PC-3 (cell line): ENCODE measurements around the gene RAB3C.

Experiments
- EZH2 ChIP-seq: fragments of 300-600 bp; sonication (generic); IDR thresholded peaks from one replicate; pipeline ENCODE4 v1.6.1; 2017; ENCODE audit warnings: antibody characterized with exemption, mild to moderate bottlenecking, low read length; ENCODE audit not compliant: unreplicated experiment
- TF ChIP-seq, protein P1 (sequence below): fragments of 300-600 bp; sonication (generic); conservative IDR thresholded peaks from 2 replicates; pipeline ENCODE4 v1.5.1; 2017; ENCODE audit warnings: antibody characterized with exemption, low read depth, mild to moderate bottlenecking, low read length

DNA sequence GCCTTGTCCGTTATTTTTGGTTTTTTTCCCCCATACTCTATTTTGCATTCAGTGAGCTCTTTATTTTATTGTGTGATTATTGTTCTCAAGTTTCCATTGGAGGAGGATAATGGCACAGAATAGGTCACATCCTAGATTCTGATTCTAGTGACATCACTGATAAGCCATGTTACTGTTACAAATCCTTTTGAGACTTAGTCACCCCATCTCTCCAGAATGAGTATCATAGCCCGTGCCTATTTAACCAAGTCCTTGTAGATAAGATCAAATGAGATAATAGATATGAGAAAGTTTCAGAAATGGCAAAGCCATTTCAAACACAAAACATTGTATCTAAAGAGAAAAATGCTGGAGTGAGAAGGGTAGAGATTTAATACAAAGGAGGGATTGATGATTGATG lies 242.6 kb downstream of the RAB3C start:
- no peak for TF ChIP-seq EZH2
- TF ChIP-seq, protein P1, sequence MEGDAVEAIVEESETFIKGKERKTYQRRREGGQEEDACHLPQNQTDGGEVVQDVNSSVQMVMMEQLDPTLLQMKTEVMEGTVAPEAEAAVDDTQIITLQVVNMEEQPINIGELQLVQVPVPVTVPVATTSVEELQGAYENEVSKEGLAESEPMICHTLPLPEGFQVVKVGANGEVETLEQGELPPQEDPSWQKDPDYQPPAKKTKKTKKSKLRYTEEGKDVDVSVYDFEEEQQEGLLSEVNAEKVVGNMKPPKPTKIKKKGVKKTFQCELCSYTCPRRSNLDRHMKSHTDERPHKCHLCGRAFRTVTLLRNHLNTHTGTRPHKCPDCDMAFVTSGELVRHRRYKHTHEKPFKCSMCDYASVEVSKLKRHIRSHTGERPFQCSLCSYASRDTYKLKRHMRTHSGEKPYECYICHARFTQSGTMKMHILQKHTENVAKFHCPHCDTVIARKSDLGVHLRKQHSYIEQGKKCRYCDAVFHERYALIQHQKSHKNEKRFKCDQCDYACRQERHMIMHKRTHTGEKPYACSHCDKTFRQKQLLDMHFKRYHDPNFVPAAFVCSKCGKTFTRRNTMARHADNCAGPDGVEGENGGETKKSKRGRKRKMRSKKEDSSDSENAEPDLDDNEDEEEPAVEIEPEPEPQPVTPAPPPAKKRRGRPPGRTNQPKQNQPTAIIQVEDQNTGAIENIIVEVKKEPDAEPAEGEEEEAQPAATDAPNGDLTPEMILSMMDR = no peak
